AG04450 (cell line): Measurements from ENCODE around the gene FCN2. TPM values are rescaled to one million over a fixed set of nuclear protein-coding genes. Genes with fewer than 3 reads are reported as not detected.
"Not testable (repeated sequence)": the region's sequence is repeated elsewhere in the genome, so short reads cannot be mapped to it uniquely, and the experiment has no call there.

ENCODE experiments used
- CTCF ChIA-PET: fragments of 300-600, 350-600 bp; formaldehyde crosslinking; extraction: SDS; loops from one replicate; lab custom pipeline; 2022; ENCODE audit warnings: antibody characterized with exemption, inconsistent platforms; lab: Charles Lee
- POLR2A ChIA-PET: fragments of 350-600 bp; formaldehyde crosslinking; extraction: SDS; loops from one replicate; lab custom pipeline; 2021; ENCODE audit warnings: antibody characterized with exemption, inconsistent platforms; lab: Yijun Ruan, JAX
- DNase-seq: peaks from one replicate; pipeline ENCODE4 v3.0.0-alpha.2; 2011; ENCODE audit warnings: low read depth, low spot score
- H3K27ac ChIP-seq: one replicate; pipeline ENCODE4 v1.5.1; 2012; ENCODE audit warnings: low read depth, low read length, control low read depth
- H3K27me3 ChIP-seq: one replicate; pipeline ENCODE4 v1.6.0; 2012; ENCODE audit warnings: low read length; ENCODE audit not compliant: control insufficient read depth, insufficient read depth
- H3K4me3 ChIP-seq: 2 replicates; pipeline ENCODE4 v1.5.1; 2011; ENCODE audit warnings: mild to moderate bottlenecking, low read depth, low read length, control low read depth
- H3K9me3 ChIP-seq: 2 replicates; pipeline ENCODE4 v1.5.1; 2012; ENCODE audit warnings: low read length; ENCODE audit not compliant: control insufficient read depth, insufficient read depth
- CTCF ChIP-seq: IDR thresholded peaks from 2 replicates; pipeline ENCODE4 v1.5.1; 2011; ENCODE audit warnings: low read depth, low read length, control low read depth, inconsistent platforms
- polyA plus RNA-seq: library from polyadenylated mRNA; depleted of rRNA; stranded (reverse); fragments of >200 nt; gene quantifications from 2 replicates; pipeline ENCODE4 v1.2.3, GENCODE V29; 2011

FCN2 gene
- polyA plus RNA-seq, 1 experiment: not detected

GRCh38 chr9:134855900-134856377, 24.7 kb upstream of the FCN2 start:
- Histone ChIP-seq H3K27me3 (peaks cover 3% of the 10 kb centered on the region), H3K4me3 (no peak overlapping the region), H3K9me3 (peaks cover 4% of the 10 kb centered on the region), H3K27ac (no peak overlapping the region)
- POLR2A ChIA-PET: interaction anchor here (0.7 kb wide), 1 partner anchor 16 kb away, joined by 3 read pairs; no protein-coding TSS in a partner anchor
- TF ChIP-seq CTCF: no peak
- CTCF ChIA-PET: no interaction called here
- no peak for DNase-seq

- H3K27me3 ChIP-seq, H3K27ac ChIP-seq, H3K4me3 ChIP-seq, DNase-seq, H3K9me3 ChIP-seq, CTCF ChIA-PET: not testable (repeated sequence)
- POLR2A ChIA-PET: interaction anchor here (1.4 kb wide), 1 partner anchor 15 kb away, joined by 7 read pairs; no protein-coding TSS in a partner anchor
These were observed 23.2 kb upstream of the FCN2 start for GRCh38 chr9:134857451-134857850.

- peaks cover 4% of the 10 kb centered on the region for H3K9me3 ChIP-seq
- no peak for DNase-seq
- no peak overlapping the region for H3K27ac ChIP-seq
- H3K27me3 ChIP-seq: peaks cover 7% of the 10 kb centered on the region
- CTCF ChIA-PET: no interaction called here
- no peak overlapping the region for H3K4me3 ChIP-seq
- TF ChIP-seq CTCF: 0 out of 2 replicates have a peak, but pooled peaks have one; percentile 5
- POLR2A ChIA-PET: interaction anchor here (1.4 kb wide), 1 partner anchor 14 kb away, joined by 7 read pairs; no protein-coding TSS in a partner anchor
These were observed 22.4 kb upstream of the FCN2 start for GRCh38 chr9:134858051-134858841.

- Histone ChIP-seq H3K4me3 (no peak overlapping the region), H3K27ac (no peak overlapping the region), H3K9me3 (peaks cover 4% of the 10 kb centered on the region), H3K27me3 (peaks cover 7% of the 10 kb centered on the region)
- POLR2A ChIA-PET: interaction anchor here (0.7 kb wide), 2 partner anchors 121 to 295 kb away, joined by 3 to 4 read pairs; no protein-coding TSS in a partner anchor
- CTCF ChIA-PET: no interaction called here
- no peak for DNase-seq
- no peak for TF ChIP-seq CTCF
These were observed 20.1 kb upstream of the FCN2 start for GRCh38 chr9:134860510-134860909.

GRCh38 chr9:134861595-134862334, 18.8 kb upstream of the FCN2 start:
- no peak overlapping the region for H3K27ac ChIP-seq
- H3K9me3 ChIP-seq: peaks cover 4% of the 10 kb centered on the region
- POLR2A ChIA-PET: no interaction called here
- CTCF ChIA-PET: no interaction called here
- H3K4me3 ChIP-seq: no peak overlapping the region
- H3K27me3 ChIP-seq: peaks cover 7% of the 10 kb centered on the region
- no peak for DNase-seq
- no peak for TF ChIP-seq CTCF
